Measurements from ENCODE around the gene KIAA1958. TPM values are rescaled to one million over a fixed set of nuclear protein-coding genes. Genes with fewer than 3 reads are reported as not detected.
"Not testable (repeated sequence)": the region's sequence is repeated elsewhere in the genome, so short reads cannot be mapped to it uniquely, and the experiment has no call there.

KIAA1958 gene
- total RNA-seq, 4 donors from 2014 or later, result 10.2 to 18.3 (median 10.6) TPM

GRCh38 chr9:112505086-112505485 lies 18.5 kb downstream of the KIAA1958 start:
- Histone ChIP-seq H3K4me1 (no peaks in the 10 kb centered on the region), H3K36me3 (no peaks in the 10 kb centered on the region), H3K27me3 (no peaks in the 10 kb centered on the region), H3K4me3 (no peak overlapping the region), H3K9me3 (no peaks in the 10 kb centered on the region), H3K27ac (no peak overlapping the region)
- 82% methylated on average over 4 of the region's 4 CpGs for WGBS
- no peak for DNase-seq (ENCODE audit: low spot score in 2 of 2)
- TF ChIP-seq POLR2A (IDR thresholded peaks at IDR 0.05), result no peak
- TF ChIP-seq CTCF (IDR thresholded peaks at IDR 0.05), result no peak
- no peak for TF ChIP-seq EP300 (IDR thresholded peaks at IDR 0.05)
- TF ChIP-seq POLR2AphosphoS5 (IDR thresholded peaks at IDR 0.05), result no peak

DNA sequence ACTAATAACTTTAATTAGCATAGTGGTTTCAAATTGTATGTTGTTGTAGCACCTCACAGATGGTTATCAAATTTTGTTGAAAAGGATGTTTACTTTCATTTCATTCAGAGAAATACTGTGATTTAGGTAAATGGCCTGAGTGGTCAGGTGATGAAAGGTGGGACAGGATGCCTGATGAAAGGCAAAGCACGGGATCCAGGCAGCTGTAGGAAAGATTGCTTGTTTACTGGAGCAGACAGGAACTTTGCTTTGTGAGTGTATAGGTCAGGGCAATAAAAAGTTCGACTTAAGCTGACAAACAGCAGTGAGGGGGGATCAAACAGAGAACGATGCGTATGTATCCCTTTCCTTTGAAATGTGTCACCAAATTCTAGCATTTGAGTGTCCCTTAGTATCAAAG lies 19.0 kb downstream of the KIAA1958 start:
- DNase-seq (ENCODE audit: low spot score in 2 of 2), result no peak
- TF ChIP-seq EP300 (IDR thresholded peaks at IDR 0.05), result no peak
- TF ChIP-seq POLR2AphosphoS5 (IDR thresholded peaks at IDR 0.05), result no peak
- TF ChIP-seq POLR2A (IDR thresholded peaks at IDR 0.05), result no peak
- TF ChIP-seq CTCF (IDR thresholded peaks at IDR 0.05), result no peak
- H3K9me3 ChIP-seq, result no peaks in the 10 kb centered on the region
- H3K27me3 ChIP-seq, result no peaks in the 10 kb centered on the region
- H3K4me1 ChIP-seq, result no peaks in the 10 kb centered on the region
- no peaks in the 10 kb centered on the region for H3K36me3 ChIP-seq
- 80% methylated on average over 4 of the region's 4 CpGs for WGBS
- H3K4me3 ChIP-seq, result no peak overlapping the region
- no peak overlapping the region for H3K27ac ChIP-seq

DNA sequence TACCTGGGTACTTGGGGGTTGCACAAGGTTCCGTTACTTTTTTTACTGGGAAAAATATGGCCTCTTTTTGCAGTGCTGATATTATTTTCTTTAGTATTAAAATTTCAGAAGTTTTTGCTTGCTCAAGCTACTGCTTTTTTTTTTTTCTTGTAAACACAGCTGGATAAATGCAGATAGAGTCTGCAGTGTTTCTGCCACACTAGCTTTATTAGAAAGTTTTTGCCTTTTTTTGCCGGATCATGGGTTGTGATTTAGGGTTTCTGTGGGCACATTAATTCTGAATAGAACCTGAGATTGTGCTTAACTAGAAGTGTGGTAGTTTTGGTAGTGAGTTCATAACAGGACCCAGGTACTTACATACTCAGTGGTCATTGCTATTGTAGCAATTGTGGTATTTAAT lies 19.9 kb downstream of the KIAA1958 start:
- Histone ChIP-seq H3K36me3 (no peaks in the 10 kb centered on the region), H3K27me3 (no peaks in the 10 kb centered on the region), H3K4me1 (no peaks in the 10 kb centered on the region), H3K4me3 (no peak overlapping the region), H3K27ac (no peak overlapping the region), H3K9me3 (no peaks in the 10 kb centered on the region)
- 79% methylated on average over 2 of the region's 2 CpGs for WGBS
- TF ChIP-seq POLR2AphosphoS5 (IDR thresholded peaks at IDR 0.05) (no peak), EP300 (IDR thresholded peaks at IDR 0.05) (no peak), CTCF (IDR thresholded peaks at IDR 0.05) (no peak), POLR2A (IDR thresholded peaks at IDR 0.05) (no peak)
- no peak for DNase-seq (ENCODE audit: low spot score in 2 of 2)

DNA sequence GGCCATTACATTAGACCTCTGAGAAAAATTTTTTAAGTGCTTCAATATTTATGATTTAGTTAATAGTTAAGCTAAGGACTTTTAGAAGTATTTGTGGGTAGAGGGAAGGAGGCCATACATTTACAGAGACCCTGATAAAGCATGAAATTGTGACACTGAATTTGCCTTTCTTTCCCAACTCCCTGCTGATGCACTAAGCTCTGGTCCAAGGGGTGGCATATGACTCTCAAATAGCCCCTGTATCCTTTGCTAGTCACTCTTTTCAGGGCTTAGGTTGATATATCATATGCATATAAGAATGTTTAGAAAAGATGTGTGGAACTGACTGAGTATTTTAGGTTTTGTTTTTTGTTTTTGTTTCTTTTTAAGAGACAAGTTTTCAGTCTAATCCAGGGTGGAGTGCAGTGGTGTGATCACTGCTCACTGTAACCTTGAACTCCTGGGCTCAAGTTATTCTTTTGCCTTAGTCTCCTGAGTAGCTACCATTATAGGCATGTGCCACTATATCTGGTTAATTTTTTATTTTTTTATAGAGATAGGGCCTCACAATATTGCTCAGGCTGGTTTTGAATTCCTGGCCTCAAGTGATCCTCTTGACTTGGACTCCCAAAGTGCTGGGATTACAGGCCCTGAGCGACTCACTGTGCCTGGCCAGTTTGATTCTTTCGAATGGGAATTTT lies 20.5 kb downstream of the KIAA1958 start:
- Histone ChIP-seq H3K4me3 (no peak overlapping the region), H3K27me3 (no peaks in the 10 kb centered on the region), H3K27ac (no peak overlapping the region), H3K4me1 (no peaks in the 10 kb centered on the region), H3K36me3 (no peaks in the 10 kb centered on the region), H3K9me3 (no peaks in the 10 kb centered on the region)
- no peak for TF ChIP-seq POLR2A (IDR thresholded peaks at IDR 0.05)
- no peak for TF ChIP-seq CTCF (IDR thresholded peaks at IDR 0.05)
- TF ChIP-seq POLR2AphosphoS5 (IDR thresholded peaks at IDR 0.05), result no peak
- TF ChIP-seq EP300 (IDR thresholded peaks at IDR 0.05), result no peak
- WGBS, result 94% methylated on average over 2 of the region's 2 CpGs
- DNase-seq (ENCODE audit: low spot score in 2 of 2), result no peak

- no peaks in the 10 kb centered on the region for H3K27me3 ChIP-seq
- no peak for TF ChIP-seq POLR2A (IDR thresholded peaks at IDR 0.05)
- TF ChIP-seq CTCF (IDR thresholded peaks at IDR 0.05), result no peak
- TF ChIP-seq EP300 (IDR thresholded peaks at IDR 0.05), result no peak
- no peak for TF ChIP-seq POLR2AphosphoS5 (IDR thresholded peaks at IDR 0.05)
- H3K9me3 ChIP-seq, result no peaks in the 10 kb centered on the region
- 58% methylated on average over 2 of the region's 2 CpGs for WGBS
- H3K4me1 ChIP-seq, result no peaks in the 10 kb centered on the region
- H3K4me3 ChIP-seq, result no peak overlapping the region
- no peak for DNase-seq (ENCODE audit: low spot score in 2 of 2)
- H3K27ac ChIP-seq, result no peak overlapping the region
- H3K36me3 ChIP-seq, result no peaks in the 10 kb centered on the region
These were observed 21.8 kb downstream of the KIAA1958 start for GRCh38 chr9:112508377-112508776.

DNA sequence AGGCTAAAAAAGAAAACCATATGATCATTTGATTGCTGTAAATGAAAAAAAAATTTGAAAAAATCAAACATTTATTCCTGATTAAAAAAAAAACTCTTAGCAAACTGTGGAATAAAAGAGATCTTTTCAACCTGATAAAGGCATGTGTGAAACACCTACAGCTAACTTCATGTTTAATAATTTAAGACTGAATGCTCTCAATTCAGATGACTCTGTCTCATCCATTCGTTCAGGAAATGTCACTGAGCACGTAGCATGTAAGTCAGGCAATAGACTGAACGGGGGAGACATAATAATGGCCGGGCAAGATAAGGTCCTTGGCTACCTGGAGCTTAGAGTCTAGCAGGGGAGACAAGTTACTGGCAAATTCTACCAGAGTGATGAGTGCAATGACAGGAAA lies 25.8 kb downstream of the KIAA1958 start:
- H3K36me3 ChIP-seq; DNase-seq (ENCODE audit: low spot score in 2 of 2); H3K4me3 ChIP-seq; H3K4me1 ChIP-seq; H3K27ac ChIP-seq; H3K9me3 ChIP-seq; H3K27me3 ChIP-seq: not testable (repeated sequence)
- WGBS, result 90% methylated on average over 4 of the region's 4 CpGs

Measured in suprapubic skin (tissue), 4 donors.